HEK293 (cell line): Measurements from ENCODE around the gene SIL1.

ENCODE experiments used
- CTCF ChIP-seq: fragments of 450-650 bp; formaldehyde crosslinking; IDR thresholded peaks from 2 replicates; pipeline ENCODE4 v1.5.1; 2016; ENCODE audit warnings: missing biosample characterization, missing genetic modification characterization
- GLIS1 ChIP-seq: fragments of 450-650 bp; formaldehyde crosslinking; IDR thresholded peaks from 2 replicates; pipeline ENCODE4 v1.5.1; 2016; ENCODE audit warnings: missing biosample characterization, missing genetic modification characterization
- ZBTB26 ChIP-seq: fragments of 450-650 bp; formaldehyde crosslinking; optimal IDR thresholded peaks from 2 replicates; pipeline ENCODE3; 2016; ENCODE audit warnings: missing biosample characterization, mild to moderate bottlenecking, missing genetic modification characterization
- ZEB2 ChIP-seq: fragments of 450-650 bp; formaldehyde crosslinking; IDR thresholded peaks from 2 replicates; pipeline ENCODE4 v1.5.1; 2016; ENCODE audit warnings: missing biosample characterization, missing genetic modification characterization
- ZNF274 ChIP-seq, 2 experiments: fragments of 200-500 bp in 1 of 2; fragments of 450-650 bp in 1 of 2; sonication (Bioruptor generic) in 1 of 2; formaldehyde crosslinking in 1 of 2; IDR thresholded peaks; 2 replicates each; pipeline versions ENCODE4 v1.5.1 to v1.6.1; 2014 to 2016; ENCODE audit warnings: borderline replicate concordance in 1 of 2, inconsistent platforms in 1 of 2, low read length in 1 of 2, missing biosample characterization in 1 of 2, missing genetic modification characterization in 1 of 2
- ZNF311 ChIP-seq: fragments of 450-650 bp; formaldehyde crosslinking; IDR thresholded peaks from 2 replicates; pipeline ENCODE4 v1.5.1; 2017; ENCODE audit warnings: missing biosample characterization, missing genetic modification characterization, borderline replicate concordance
- ZNF362 ChIP-seq: fragments of 450-650 bp; formaldehyde crosslinking; IDR thresholded peaks from 2 replicates; pipeline ENCODE4 v1.5.1; 2016; ENCODE audit warnings: missing biosample characterization, missing genetic modification characterization
- ZNF391 ChIP-seq: fragments of 450-650 bp; formaldehyde crosslinking; IDR thresholded peaks from 2 replicates; pipeline ENCODE4 v1.5.1; 2016; ENCODE audit warnings: low read depth, missing biosample characterization, missing genetic modification characterization, borderline replicate concordance
- ZNF561 ChIP-seq: fragments of 450-650 bp; IDR thresholded peaks from 2 replicates; pipeline ENCODE4 v1.5.1; 2018; ENCODE audit warnings: missing biosample characterization, missing genetic modification characterization, borderline replicate concordance
- ZNF580 ChIP-seq: fragments of 450-650 bp; formaldehyde crosslinking; IDR thresholded peaks from 2 replicates; pipeline ENCODE4 v1.5.1; 2016; ENCODE audit warnings: missing biosample characterization, missing genetic modification characterization
- ZNF747 ChIP-seq: fragments of 450-650 bp; formaldehyde crosslinking; IDR thresholded peaks from 2 replicates; pipeline ENCODE4 v1.5.1; 2016; ENCODE audit warnings: missing biosample characterization, missing genetic modification characterization
- ZNF792 ChIP-seq: fragments of 450-650 bp; formaldehyde crosslinking; IDR thresholded peaks from 2 replicates; pipeline ENCODE4 v1.5.1; 2016; ENCODE audit warnings: missing biosample characterization, missing genetic modification characterization

- no peak for TF ChIP-seq ZEB2 (tag by site-specific recombination)
- TF ChIP-seq CTCF = no peak
- TF ChIP-seq ZNF747 = no peak
- no peak for TF ChIP-seq ZNF311
- TF ChIP-seq GLIS1 = no peak
- TF ChIP-seq ZBTB26 (tag by site-specific recombination) = no peak
- TF ChIP-seq ZNF362 = no peak
- TF ChIP-seq ZNF561 (tag by site-specific recombination) = no peak
- no peak for TF ChIP-seq ZNF580 (tag by site-specific recombination)
- no peak for TF ChIP-seq ZNF274 (IDR thresholded peaks at IDR 0.05; ENCODE audit: low read length)
- no peak for TF ChIP-seq ZNF274 (tag by site-specific recombination; IDR thresholded peaks at IDR 0.05; ENCODE audit: borderline replicate concordance)
- no peak for TF ChIP-seq ZNF792
- TF ChIP-seq ZNF391 (tag by site-specific recombination) = no peak
Observed at GRCh38 chr5:138986186-138986800, 211.9 kb downstream of the SIL1 start.
